H1 (cell line): ENCODE measurements around the gene STK16. TPM values are rescaled to one million over a fixed set of nuclear protein-coding genes. Genes with fewer than 3 reads are reported as not detected.
A peak's percentile ranks its signal among the peaks of the same experiment; 100 is the strongest.

ENCODE experiments used
- CTCF ChIA-PET: fragments of 300-600 bp; sonication (Branson Sonifier 250); formaldehyde crosslinking; loops from one replicate; lab custom pipeline; 2021; ENCODE audit not compliant: partially characterized antibody; lab: Charles Lee
- POLR2A ChIA-PET: fragments of 300-600 bp; sonication (Branson Sonifier 250); formaldehyde crosslinking; loops from one replicate; lab custom pipeline; 2021; ENCODE audit warnings: inconsistent platforms; ENCODE audit not compliant: partially characterized antibody; lab: Charles Lee
- DNase-seq, 2 experiments: peaks; one replicate each; pipeline versions ENCODE4 v3.0.0 to v3.0.0-alpha.2; 2010 to 2022; ENCODE audit warnings: low spot score in 2 of 2, low read depth in 1 of 2, mixed read lengths in 1 of 2
- FAIRE-seq: peaks from 2 replicates; lab custom pipeline; 2011; peaks lifted over from hg19 to GRCh38; lab: Jason Lieb, UNC
- H2AFZ ChIP-seq: 2 replicates; pipeline ENCODE4 v1.8.1; 2012; ENCODE audit warnings: low read length, inconsistent platforms
- H2AK5ac ChIP-seq: 2 replicates; pipeline ENCODE4 v1.6.1; 2013; ENCODE audit warnings: low read depth, low read length
- H2BK120ac ChIP-seq: replicated peaks from 2 replicates; pipeline ENCODE3; 2013; ENCODE audit warnings: low read depth, low read length, inconsistent platforms
- H2BK12ac ChIP-seq: 2 replicates; pipeline ENCODE4 v1.6.1; 2013; ENCODE audit warnings: low read depth, low read length
- H2BK15ac ChIP-seq: 2 replicates; pipeline ENCODE4 v1.6.1; 2013; ENCODE audit warnings: low read length
- H2BK20ac ChIP-seq: 2 replicates; pipeline ENCODE4 v1.6.1; 2013; ENCODE audit warnings: low read length
- H2BK5ac ChIP-seq: 2 replicates; pipeline ENCODE4 v1.6.1; 2013; ENCODE audit warnings: low read depth, low read length
- H3K14ac ChIP-seq: 2 replicates; pipeline ENCODE4 v1.6.1; 2013; ENCODE audit warnings: inconsistent platforms; ENCODE audit not compliant: insufficient read length
- H3K18ac ChIP-seq: 2 replicates; pipeline ENCODE4 v1.6.1; 2013; ENCODE audit warnings: low read length; ENCODE audit errors: extremely low read depth
- H3K23ac ChIP-seq: 2 replicates; pipeline ENCODE4 v1.6.1; 2013; ENCODE audit warnings: inconsistent platforms; ENCODE audit not compliant: insufficient read length
- H3K23me2 ChIP-seq: 2 replicates; pipeline ENCODE4 v1.6.1; 2013; ENCODE audit warnings: low read depth, low read length
- H3K27ac ChIP-seq: 2 replicates; pipeline ENCODE4 v1.6.1; 2011; ENCODE audit warnings: low read depth, low read length, inconsistent platforms
- H3K27me3 ChIP-seq, 4 experiments: replicated peaks in 1 of 4; 1 replicate in 1 of 4; 2 replicates in 3 of 4; pipeline versions ENCODE4 v1.6.1 to v1.8.1; 2011 to 2013; ENCODE audit warnings: low read length in 3 of 4, mild to moderate bottlenecking in 3 of 4, inconsistent platforms in 2 of 4, mixed read lengths in 2 of 4, moderate library complexity in 1 of 4; ENCODE audit not compliant: control insufficient read depth in 3 of 4, insufficient read depth in 3 of 4; ENCODE audit errors: extremely low read depth in 1 of 4
- H3K36me3 ChIP-seq, 4 experiments: 2 replicates each; pipeline versions ENCODE4 v1.6.1 to v1.8.1; 2011 to 2013; ENCODE audit warnings: mild to moderate bottlenecking in 4 of 4, low read length in 3 of 4, moderate library complexity in 2 of 4, control low read depth in 1 of 4, inconsistent platforms in 1 of 4; ENCODE audit not compliant: insufficient read depth in 4 of 4, control insufficient read depth in 2 of 4
- H3K4ac ChIP-seq: replicated peaks from 2 replicates; pipeline ENCODE3; 2013; ENCODE audit warnings: low read length, low read depth, mixed read lengths, inconsistent platforms; ENCODE audit not compliant: insufficient read length
- H3K4me1 ChIP-seq, 4 experiments: replicated peaks in 1 of 4; 1 replicate in 1 of 4; 2 replicates in 3 of 4; pipeline versions ENCODE4 v1.6.1 to v1.8.1; 2011 to 2013; ENCODE audit warnings: low read length in 3 of 4, inconsistent platforms in 2 of 4, mixed read lengths in 1 of 4; ENCODE audit not compliant: insufficient read depth in 4 of 4, control insufficient read depth in 3 of 4
- H3K4me2 ChIP-seq, 2 experiments: 2 replicates each; pipeline versions ENCODE4 v1.6.1 to v1.8.1; 2011 to 2013; ENCODE audit warnings: low read depth in 2 of 2, low read length in 2 of 2, control low read depth in 1 of 2, inconsistent platforms in 1 of 2, mild to moderate bottlenecking in 1 of 2; ENCODE audit not compliant: insufficient read depth in 1 of 2
- H3K4me3 ChIP-seq, 4 experiments: fragments of 200-600, 300-600 bp in 1 of 4; sonication (generic), shearing (Covaris generic), sonication (Bioruptor Twin) in 1 of 4; 2 replicates each; pipeline versions ENCODE4 v1.5.1 to v1.8.1; 2011 to 2016; ENCODE audit warnings: low read length in 4 of 4, low read depth in 3 of 4, control low read depth in 2 of 4, inconsistent platforms in 2 of 4, mild to moderate bottlenecking in 2 of 4, mixed read lengths in 1 of 4, moderate library complexity in 1 of 4; ENCODE audit not compliant: insufficient read depth in 2 of 4; ENCODE audit errors: extremely low read depth in 1 of 4
- H3K56ac ChIP-seq: replicated peaks from 2 replicates; pipeline ENCODE3; 2013; ENCODE audit warnings: low read depth, mild to moderate bottlenecking, mixed read lengths, low read length, inconsistent platforms; ENCODE audit not compliant: insufficient read length
- H3K79me1 ChIP-seq: 2 replicates; pipeline ENCODE4 v1.6.1; 2013; ENCODE audit warnings: low read depth, low read length, control low read depth
- H3K79me2 ChIP-seq, 2 experiments: 2 replicates each; pipeline versions ENCODE4 v1.6.1 to v1.8.1; 2012 to 2013; ENCODE audit warnings: low read length in 2 of 2, mild to moderate bottlenecking in 2 of 2, inconsistent platforms in 1 of 2; ENCODE audit not compliant: insufficient read depth in 2 of 2, control insufficient read depth in 1 of 2
- H3K9ac ChIP-seq, 4 experiments: replicated peaks in 1 of 4; 1 replicate in 1 of 4; 2 replicates in 3 of 4; pipeline versions ENCODE4 v1.6.1 to v1.8.1; 2011 to 2013; ENCODE audit warnings: low read depth in 3 of 4, low read length in 3 of 4, control low read depth in 2 of 4, mild to moderate bottlenecking in 2 of 4, moderate library complexity in 2 of 4, inconsistent platforms in 1 of 4; ENCODE audit errors: extremely low read depth in 1 of 4
- H3K9me3 ChIP-seq, 2 experiments: 2 replicates each; pipeline versions ENCODE4 v1.6.1 to v1.8.1; 2012 to 2013; ENCODE audit warnings: mild to moderate bottlenecking in 2 of 2, moderate library complexity in 2 of 2, control low read depth in 1 of 2, inconsistent platforms in 1 of 2, low read depth in 1 of 2, low read length in 1 of 2, mixed read lengths in 1 of 2; ENCODE audit not compliant: insufficient read depth in 2 of 2
- H4K20me1 ChIP-seq, 2 experiments: replicated peaks in 1 of 2; 2 replicates each; pipeline versions ENCODE3 to v1.8.1; 2011 to 2013; ENCODE audit warnings: inconsistent platforms in 2 of 2, low read length in 2 of 2, mild to moderate bottlenecking in 1 of 2; ENCODE audit not compliant: insufficient read depth in 2 of 2, control insufficient read depth in 1 of 2
- H4K5ac ChIP-seq: 2 replicates; pipeline ENCODE4 v1.6.1; 2013; ENCODE audit warnings: low read length, low read depth, mixed read lengths, inconsistent platforms; ENCODE audit not compliant: insufficient read length
- H4K8ac ChIP-seq: 2 replicates; pipeline ENCODE4 v1.8.0; 2013; ENCODE audit warnings: mild to moderate bottlenecking, moderate library complexity, low read length, inconsistent platforms; ENCODE audit not compliant: insufficient read depth; ENCODE audit errors: extremely low read depth
- H4K91ac ChIP-seq: replicated peaks from 2 replicates; pipeline ENCODE3; 2013; ENCODE audit warnings: low read length, mixed read lengths, inconsistent platforms; ENCODE audit not compliant: insufficient read length
- CBX8 ChIP-seq: fragments of 300-800, 300-1000 bp; sonication (generic); IDR thresholded peaks from 2 replicates; pipeline ENCODE4 v1.7.1; 2016; ENCODE audit warnings: low read depth, low read length, borderline replicate concordance
- FOSL1 ChIP-seq: IDR thresholded peaks from 2 replicates; pipeline ENCODE4 v1.6.1; 2011; ENCODE audit warnings: mild to moderate bottlenecking, low read depth, low read length, moderate library complexity; ENCODE audit not compliant: insufficient read depth
- GABPA ChIP-seq: IDR thresholded peaks from 2 replicates; pipeline ENCODE4 v1.6.1; 2011; ENCODE audit warnings: mild to moderate bottlenecking, low read length, moderate library complexity, borderline replicate concordance; ENCODE audit not compliant: insufficient read depth
- HDAC6 ChIP-seq: IDR thresholded peaks from one replicate; pipeline ENCODE4 v1.7.1; 2012; ENCODE audit warnings: low read depth, mild to moderate bottlenecking, inconsistent platforms, low read length, moderate library complexity
- NANOG ChIP-seq: IDR thresholded peaks from 2 replicates; pipeline ENCODE4 v1.6.1; 2011; ENCODE audit warnings: low read length, low read depth, mild to moderate bottlenecking, inconsistent platforms; ENCODE audit not compliant: insufficient read depth, poor library complexity, severe bottlenecking
- SIN3A ChIP-seq, 2 experiments: IDR thresholded peaks in 1 of 2; conservative IDR thresholded peaks in 1 of 2; 2 replicates each; pipeline ENCODE4 v1.6.1; 2011 to 2012; ENCODE audit warnings: low read length in 2 of 2, improper control_type of control experiment in 1 of 2, low read depth in 1 of 2, mild to moderate bottlenecking in 1 of 2
- SP1 ChIP-seq: IDR thresholded peaks from 2 replicates; pipeline ENCODE4 v1.6.1; 2011; ENCODE audit warnings: low read depth, low read length
- SP4 ChIP-seq: IDR thresholded peaks from 2 replicates; pipeline ENCODE4 v1.6.1; 2012; ENCODE audit warnings: low read length, inconsistent platforms
- WGBS, 2 experiments: shearing (Covaris generic) in 1 of 2; methylation state at CpG; one replicate each; pipeline versions ENCODE4 v1.1.6 to v1.1.7; 2013 to 2015; ENCODE audit warnings: low lambda C conversion rate in 2 of 2, mixed read lengths in 2 of 2, inconsistent platforms in 1 of 2, low coverage in 1 of 2, missing lambda C conversion rate in 1 of 2; ENCODE audit not compliant: insufficient replicate concordance in 2 of 2, insufficient coverage in 1 of 2, insufficient read length in 1 of 2; ENCODE audit errors: extremely low coverage in 1 of 2, missing lambda C conversion rate in 1 of 2; 5-methylcytosine and 5-hydroxymethylcytosine counted together
- polyA plus RNA-seq, 7 experiments: library from polyadenylated mRNA; depleted of rRNA in 3 of 7; stranded (reverse) in 5 of 7; unstranded in 2 of 7; fragments of >200 nt in 5 of 7; fragments of 200-250 nt in 2 of 7; gene quantifications; 1 replicate in 5 of 7; 2 replicates in 1 of 7; 4 replicates in 1 of 7; pipeline versions ENCODE4 v1.2.1 to v1.2.3, GENCODE V29; 2011 to 2013; ENCODE audit warnings: missing spikeins in 2 of 7, mixed read lengths in 2 of 7
- total RNA-seq: library from RNA; stranded (reverse); fragmentation: NEBNext Ultra II Directional; extraction: Animal tissue kit (Norgen Biotek cat#: 25700); gene quantifications from 2 replicates; pipeline ENCODE4 v1.2.1, GENCODE V29; 2021
- TF ChIP-seq, protein P1 (sequence below): IDR thresholded peaks from 2 replicates; pipeline ENCODE4 v1.6.1; 2012; ENCODE audit warnings: inconsistent platforms

STK16 gene
- total and polyA plus RNA-seq, 2 of the 8 experiments (the other 6 are each of a cell fraction or from before 2014, with no cell fraction given) = 21.3 to 51.4 TPM

- Histone ChIP-seq H4K5ac (no peak overlapping the region), H3K4me3 (no peak overlapping the region), H2AK5ac (no peak overlapping the region), H3K23me2 (peaks cover 8% of the 10 kb centered on the region), H3K4me2 (no peak overlapping the region), H2BK120ac (no peak overlapping the region), H3K79me1 (0 out of 2 replicates have a peak, but pooled peaks cover 5% of the 10 kb centered on the region), H4K20me1 (no peaks in the 10 kb centered on the region), H4K8ac (peak overlapping the region; percentile 93), H2BK20ac (no peak overlapping the region), H3K9me3 (no peaks in the 10 kb centered on the region), H2AFZ (no peak overlapping the region), H3K9ac (no peak overlapping the region), H3K79me2 (peaks cover 0 to 5% of the 10 kb centered on the region in 2 experiments; a peak in 1 of 4 replicates), H3K27ac (no peak overlapping the region), H3K56ac (no peak overlapping the region), H2BK15ac (no peak overlapping the region), H3K27me3 (no peaks in the 10 kb centered on the region), H4K91ac (no peak overlapping the region), H2BK12ac (no peak overlapping the region; the same call in 1 of the 2 replicates), H3K4me1 (peaks cover 0 to 3% (median 3%) of the 10 kb centered on the region in 4 experiments; a peak in 3 of 7 replicates), H3K4ac (no peak overlapping the region), H3K36me3 (peaks cover 0 to 3% (median 0%) of the 10 kb centered on the region in 4 experiments; a peak in 2 of 8 replicates), H3K14ac (no peak overlapping the region), H3K18ac (no peak overlapping the region), H2BK5ac (no peak overlapping the region), H3K23ac (no peak overlapping the region)
- CTCF ChIA-PET = interaction anchor here (0.8 to 3.0 kb wide), 2 partner anchors 10 to 55 kb away, joined by 3 to 18 read pairs; partner anchors contain the start of gene TUBA4B
- 84% methylated on average over 28 of the region's 28 CpGs; no CpG with 5 or more reads in 1 of the 2 experiments for WGBS, 2 experiments
- POLR2A ChIA-PET = interaction anchor here (0.9 to 14.9 kb wide), 3 partner anchors 10 to 22 kb away, joined by 3 to 190 read pairs (median 8); partner anchors contain the start of gene ABCB6
- DNase-seq (no peak), FAIRE-seq (no peak)
- TF ChIP-seq SP1 = no peak
- no peak for TF ChIP-seq SIN3A (conservative IDR thresholded peaks at IDR 0.05 in 1 of 2, IDR thresholded peaks at IDR 0.05 in 1 of 2; ENCODE audit: low read depth in 1 of 2, low read length in 2 of 2)
- TF ChIP-seq GABPA = no peak
- TF ChIP-seq NANOG = no peak
- TF ChIP-seq, protein P1, sequence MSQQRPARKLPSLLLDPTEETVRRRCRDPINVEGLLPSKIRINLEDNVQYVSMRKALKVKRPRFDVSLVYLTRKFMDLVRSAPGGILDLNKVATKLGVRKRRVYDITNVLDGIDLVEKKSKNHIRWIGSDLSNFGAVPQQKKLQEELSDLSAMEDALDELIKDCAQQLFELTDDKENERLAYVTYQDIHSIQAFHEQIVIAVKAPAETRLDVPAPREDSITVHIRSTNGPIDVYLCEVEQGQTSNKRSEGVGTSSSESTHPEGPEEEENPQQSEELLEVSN = no peak
- TF ChIP-seq SP4 = no peak
- TF ChIP-seq CBX8 = no peak
- no peak for TF ChIP-seq FOSL1
- no peak for TF ChIP-seq HDAC6
Measured at GRCh38 chr2:219243291-219243761, 2.0 kb upstream of the STK16 start.
